NCI-H1092 (cell line): Measurements from ENCODE around the gene ZNF446.
"Not testable (repeated sequence)": the region's sequence is repeated elsewhere in the genome, so short reads cannot be mapped to it uniquely, and the experiment has no call there.

Experiments
- DNase-seq: peaks from one replicate; lab custom pipeline; 2025; lab: John Stamatoyannopoulos, UW

Gene ZNF446

GRCh38 chr19:58500242-58500641 is 24.1 kb downstream of the ZNF446 start:
- DNase-seq: no peak

- DNase-seq: not testable (repeated sequence)
Observed at GRCh38 chr19:58507602-58508223, 31.6 kb downstream of the ZNF446 start.

GRCh38 chr19:58509731-58510083 is 33.6 kb downstream of the ZNF446 start:
- DNase-seq: no peak

- DNase-seq: no peak
Observed at GRCh38 chr19:58510084-58510862, 34.1 kb downstream of the ZNF446 start.

GRCh38 chr19:58511353-58512208 is 35.4 kb downstream of the ZNF446 start, which contains the start of gene SLC27A5:
SLC27A5 (minus strand) TSS chr19:58511992; CDS start chr19:58511955, 37 bp downstream.
- DNase-seq: no peak

GRCh38 chr19:58513213-58513693 is 37.1 kb downstream of the ZNF446 start:
- DNase-seq: no peak

- DNase-seq: peak; percentile 82
Observed at GRCh38 chr19:58513694-58514563, 37.8 kb downstream of the ZNF446 start.

- DNase-seq: no peak
Observed at GRCh38 chr19:58514564-58515022, 38.4 kb downstream of the ZNF446 start.

- DNase-seq: no peak
Observed at GRCh38 chr19:58515259-58515658, 39.1 kb downstream of the ZNF446 start.

- no peak for DNase-seq
Observed at GRCh38 chr19:58516246-58516836, 40.2 kb downstream of the ZNF446 start.

- DNase-seq: no peak
Observed at GRCh38 chr19:58516964-58517833, 41.0 kb downstream of the ZNF446 start.

GRCh38 chr19:58518256-58519086 is 42.3 kb downstream of the ZNF446 start:
- no peak for DNase-seq

- peak; percentile 44 for DNase-seq
Observed at GRCh38 chr19:58519087-58519354, 42.9 kb downstream of the ZNF446 start.

GRCh38 chr19:58519355-58520256 is 43.5 kb downstream of the ZNF446 start, which contains the start of gene ZBTB45:
ZBTB45 (minus strand) TSS chr19:58519810; CDS start chr19:58517673, 2,137 bp downstream.
- peak; percentile 90 for DNase-seq

GRCh38 chr19:58520257-58520599 is 44.1 kb downstream of the ZNF446 start:
- DNase-seq: no peak

- no peak for DNase-seq
Observed at GRCh38 chr19:58521651-58522050, 45.5 kb downstream of the ZNF446 start.

GRCh38 chr19:58522709-58523108 is 46.6 kb downstream of the ZNF446 start:
- no peak for DNase-seq

GRCh38 chr19:58529405-58529804 is 53.3 kb downstream of the ZNF446 start:
- DNase-seq: no peak
